Nephron progenitor cell (in vitro differentiated cells): ENCODE data around the gene ATE1.

Experiments used
- DNase-seq: peaks from one replicate; pipeline ENCODE4 v3.0.0; 2021
- H3K27ac Mint-ChIP-seq: 2 replicates; pipeline ENCODE4 v1.8.0; 2021; ENCODE audit warnings: mild to moderate bottlenecking, moderate library complexity, mixed read lengths
- H3K27me3 Mint-ChIP-seq: 2 replicates; pipeline ENCODE4 v1.8.0; 2021; ENCODE audit warnings: mild to moderate bottlenecking, low read depth, mixed read lengths; ENCODE audit not compliant: poor library complexity
- H3K36me3 Mint-ChIP-seq: 2 replicates; pipeline ENCODE4 v1.8.0; 2021; ENCODE audit warnings: low read depth, mixed read lengths
- H3K4me1 Mint-ChIP-seq: 2 replicates; pipeline ENCODE4 v1.8.0; 2021; ENCODE audit warnings: mixed read lengths
- H3K4me3 Mint-ChIP-seq: 2 replicates; pipeline ENCODE4 v1.8.0; 2021; ENCODE audit warnings: mild to moderate bottlenecking, moderate library complexity, mixed read lengths
- H3K9me3 Mint-ChIP-seq: 2 replicates; pipeline ENCODE4 v1.8.0; 2021; ENCODE audit warnings: mild to moderate bottlenecking, moderate library complexity, mixed read lengths
- CTCF ChIP-seq: fragments of 200-600 bp; sonication (generic); IDR thresholded peaks from 2 replicates; pipeline ENCODE4 v1.5.0; 2021; ENCODE audit warnings: antibody characterized with exemption

Gene ATE1

DNA sequence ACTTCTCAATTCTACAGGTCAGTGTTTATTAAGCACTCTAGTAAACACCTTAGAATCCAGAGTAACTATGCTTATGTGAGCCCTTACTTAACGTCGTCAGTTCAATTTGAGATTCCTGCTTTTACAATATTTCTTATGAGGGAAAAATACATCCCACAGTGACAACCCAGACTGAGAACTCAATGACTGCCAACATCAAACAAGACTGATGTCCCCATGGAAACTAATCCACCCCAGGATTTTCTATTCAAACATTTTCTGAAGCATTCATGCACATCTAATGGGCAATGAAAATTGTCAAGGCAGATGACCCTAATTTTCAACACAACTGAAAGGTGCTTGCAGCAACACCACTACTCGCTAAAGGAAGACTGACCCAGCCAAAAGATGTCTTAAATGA, 67.0 kb downstream of the ATE1 start:
- no peak for TF ChIP-seq CTCF
- no peak for DNase-seq
- Mint-ChIP-seq H3K4me3 (no peak overlapping the region), H3K36me3 (peaks cover 66% of the 10 kb centered on the region), H3K27ac (peak overlapping the region; percentile 11), H3K27me3 (no peaks in the 10 kb centered on the region), H3K4me1 (peaks cover 26% of the 10 kb centered on the region), H3K9me3 (peaks cover 31% of the 10 kb centered on the region)

- Mint-ChIP-seq H3K36me3 (peaks cover 76% of the 10 kb centered on the region), H3K27ac (peak overlapping the region; percentile 30), H3K4me3 (no peak overlapping the region), H3K9me3 (peaks cover 23% of the 10 kb centered on the region), H3K27me3 (no peaks in the 10 kb centered on the region), H3K4me1 (no peaks in the 10 kb centered on the region)
- no peak for DNase-seq
- no peak for TF ChIP-seq CTCF
These were observed 72.9 kb downstream of the ATE1 start for GRCh38 chr10:121854809-121855445.

DNA sequence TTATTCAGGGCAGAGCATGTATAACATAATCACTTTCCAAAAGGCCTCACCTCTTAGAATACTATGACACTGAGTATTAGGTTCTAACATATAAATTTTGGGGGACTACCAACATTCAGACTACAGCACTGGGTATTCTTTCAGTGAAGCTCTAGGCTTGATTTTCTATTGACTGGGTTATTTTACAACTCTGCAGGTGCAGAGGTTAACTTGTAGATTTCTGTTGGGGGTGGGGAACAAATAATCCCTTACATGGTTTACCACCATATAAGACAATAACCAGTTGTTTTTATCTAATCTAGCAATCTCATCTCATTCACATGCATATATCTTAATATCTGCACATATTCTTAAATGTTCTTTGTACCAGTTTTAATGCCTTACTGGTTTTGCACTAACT, 73.9 kb downstream of the ATE1 start:
- no peak for TF ChIP-seq CTCF
- DNase-seq: no peak

GRCh38 chr10:121851786-121852185, 76.0 kb downstream of the ATE1 start:
- Mint-ChIP-seq H3K27me3 (no peaks in the 10 kb centered on the region), H3K27ac (no peak overlapping the region), H3K4me3 (no peak overlapping the region), H3K9me3 (peaks cover 9% of the 10 kb centered on the region), H3K4me1 (no peaks in the 10 kb centered on the region), H3K36me3 (peaks cover 79% of the 10 kb centered on the region)
- no peak for DNase-seq
- no peak for TF ChIP-seq CTCF

More for the DNA sequence above, 73.9 kb downstream of the ATE1 start:
- no peaks in the 10 kb centered on the region for H3K4me1 Mint-ChIP-seq
- H3K9me3 Mint-ChIP-seq: peaks cover 23% of the 10 kb centered on the region
- peaks cover 86% of the 10 kb centered on the region for H3K36me3 Mint-ChIP-seq
- no peak overlapping the region for H3K4me3 Mint-ChIP-seq
- no peaks in the 10 kb centered on the region for H3K27me3 Mint-ChIP-seq
- no peak overlapping the region for H3K27ac Mint-ChIP-seq

DNA sequence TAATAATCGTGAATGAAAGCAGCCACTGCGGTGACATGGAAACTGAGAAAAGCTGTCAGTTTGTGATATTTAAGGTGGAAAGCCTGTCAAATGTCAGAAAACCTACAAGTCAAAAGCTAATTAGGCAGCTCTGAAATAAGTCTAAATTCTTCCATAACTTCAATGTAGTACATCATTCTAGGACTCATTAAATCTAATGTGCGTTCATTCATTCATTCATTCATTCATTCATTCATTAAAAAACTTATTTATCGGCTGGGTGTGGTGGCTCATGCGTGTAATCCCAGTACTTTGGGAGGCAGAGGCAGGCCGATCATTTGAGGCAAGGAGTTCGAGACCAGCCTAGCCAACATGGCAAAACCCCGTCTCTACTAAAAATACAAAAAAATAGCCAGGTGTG, 79.7 kb downstream of the ATE1 start:
- H3K27ac Mint-ChIP-seq: no peak overlapping the region
- H3K27me3 Mint-ChIP-seq: peaks cover 4% of the 10 kb centered on the region
- no peak overlapping the region for H3K4me3 Mint-ChIP-seq
- peaks cover 18% of the 10 kb centered on the region for H3K9me3 Mint-ChIP-seq
- no peak for TF ChIP-seq CTCF
- no peak for DNase-seq
- no peaks in the 10 kb centered on the region for H3K4me1 Mint-ChIP-seq
- H3K36me3 Mint-ChIP-seq: peaks cover 83% of the 10 kb centered on the region

DNA sequence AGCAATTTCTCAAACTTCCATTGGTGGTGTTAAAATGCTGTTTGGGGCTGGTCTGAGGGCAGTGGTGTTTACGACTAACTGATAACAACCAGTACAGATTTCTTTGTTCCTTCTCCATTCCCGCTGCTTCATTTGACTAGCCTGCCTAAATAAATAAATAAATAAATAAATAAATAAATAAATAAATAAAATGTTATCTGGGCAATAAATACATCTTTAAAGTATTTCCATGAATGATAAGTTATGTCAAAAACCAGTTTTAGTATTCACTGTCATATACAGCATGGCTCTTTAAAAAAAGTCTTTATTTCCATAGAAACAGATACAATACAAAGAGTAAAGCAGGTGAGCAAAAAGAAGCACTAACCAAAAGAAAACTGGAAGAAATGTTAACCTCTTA, 81.3 kb downstream of the ATE1 start:
- peaks cover 77% of the 10 kb centered on the region for H3K36me3 Mint-ChIP-seq
- H3K27me3 Mint-ChIP-seq: peaks cover 4% of the 10 kb centered on the region
- H3K27ac Mint-ChIP-seq: no peak overlapping the region
- H3K9me3 Mint-ChIP-seq: peaks cover 18% of the 10 kb centered on the region
- no peaks in the 10 kb centered on the region for H3K4me1 Mint-ChIP-seq
- no peak for TF ChIP-seq CTCF
- no peak overlapping the region for H3K4me3 Mint-ChIP-seq
- no peak for DNase-seq
